Right lobe of liver (tissue), 6 donors: ENCODE data around the gene RIOK1. TPM values are rescaled to one million over a fixed set of nuclear protein-coding genes. Genes with fewer than 3 reads are reported as not detected.

Experiments used
- ATAC-seq, 4 donors: fragments of 200-7000 bp; cut with Tn5 transposase; one replicate each; pipeline ENCODE4 v1.9.1; 2020; ENCODE audit warnings: mild to moderate bottlenecking in 4 of 4, moderate library complexity in 4 of 4
- DNase-seq, 3 donors: peaks; one replicate each; pipeline ENCODE4 v3.0.0-alpha.2; 2020
- H3K27ac ChIP-seq, 3 donors: fragments of 200-600 bp; one replicate each; pipeline ENCODE4 v1.8.0; 2022
- H3K27me3 ChIP-seq, 2 donors: fragments of 200-600 bp; one replicate each; pipeline ENCODE4 v1.8.0; 2022
- H3K36me3 ChIP-seq, 4 donors: fragments of 200-600 bp; sonication (generic) in 1 of 4; one replicate each; pipeline versions ENCODE4 v1.5.1 to v1.8.0; 2017 to 2022; ENCODE audit warnings: control low read depth in 1 of 4
- H3K4me1 ChIP-seq, 4 donors: fragments of 200-600 bp; sonication (generic) in 1 of 4; one replicate each; pipeline versions ENCODE4 v1.5.1 to v1.8.0; 2017 to 2022; ENCODE audit warnings: control low read depth in 1 of 4
- H3K4me3 ChIP-seq, 3 donors: fragments of 200-600 bp; one replicate each; pipeline ENCODE4 v1.8.0; 2022
- H3K9me3 ChIP-seq, 4 donors: fragments of 200-600 bp; sonication (generic) in 1 of 4; one replicate each; pipeline versions ENCODE4 v1.5.1 to v1.8.0; 2017 to 2022; ENCODE audit warnings: control low read depth in 1 of 4
- POLR2A ChIP-seq: fragments of 450-650 bp; IDR thresholded peaks from one replicate; pipeline ENCODE4 v1.6.1; 2017; ENCODE audit warnings: antibody characterized with exemption, mild to moderate bottlenecking
- WGBS: methylation state at CpG from one replicate; pipeline ENCODE4 v1.1.6; 2018; ENCODE audit warnings: low coverage, low lambda C conversion rate; ENCODE audit not compliant: insufficient coverage; ENCODE audit errors: missing lambda C conversion rate; 5-methylcytosine and 5-hydroxymethylcytosine counted together
- intact Hi-C, 2 donors: fragments of 100-400 bp; cut with DNase I; formaldehyde crosslinking; loops; one replicate each; pipeline versions ENCODE4 v1.11.2 to v1.14.1; 2022
- total RNA-seq, 6 experiments: library from RNA; depleted of rRNA in 2 of 6; stranded (reverse); fragments of >200 nt in 2 of 6; fragmentation: NEBNext Ultra II Directional in 3 of 6; extraction: Animal tissue kit (Norgen Biotek cat#: 25700) in 3 of 6; gene quantifications; one replicate each; pipeline versions ENCODE4 v1.1.0 to v1.2.4, GENCODE V29; 2016 to 2023
- TF ChIP-seq, protein P1 (sequence below), 4 donors: fragments of 200-600 bp in 3 of 4; fragments of 450-650 bp in 1 of 4; IDR thresholded peaks; one replicate each; pipeline versions ENCODE4 v1.5.1 to v1.8.0; 2016 to 2022; ENCODE audit warnings: antibody characterized with exemption in 4 of 4, mild to moderate bottlenecking in 2 of 4
- donor health status: DM: no; HTN: yes; CAD: no.
- donor health status: DM: no; HTN: no; CAD: no.
- donor health status: DM: no; HTN: no; CAD: no.
- donor health status: DM: no; HTN: yes; CAD: no.
- donor health status: DM: no; HTN: yes; CAD: no.

Gene RIOK1
- total RNA-seq, 6 experiments from 2014 or later = 4.6 to 7.9 (median 6.7) TPM

DNA sequence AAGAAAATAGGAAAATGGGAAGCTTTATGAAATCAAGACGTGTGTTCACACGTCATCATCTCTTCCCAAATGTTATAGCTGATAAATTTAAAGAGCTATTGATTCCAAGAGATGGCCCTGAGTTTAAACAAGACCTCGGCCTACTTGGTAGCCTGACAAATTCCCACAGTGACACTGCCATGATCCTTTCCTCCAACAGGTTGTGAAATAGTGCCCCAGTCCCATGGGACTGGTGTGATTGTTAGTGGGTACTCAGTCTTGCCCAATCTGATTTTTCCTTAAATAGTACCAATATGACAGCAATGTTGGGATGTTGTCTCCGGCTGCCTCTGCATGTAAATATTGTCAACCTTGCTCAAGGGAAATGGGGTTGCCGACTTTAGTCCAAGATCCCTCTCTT, 34.5 kb downstream of the RIOK1 start:
- Histone ChIP-seq H3K27ac (no peak overlapping the region), H3K4me1 (peaks cover 0 to 22% (median 7%) of the 10 kb centered on the region in 4 donors), H3K36me3 (no peaks in the 10 kb centered on the region), H3K27me3 (no peaks in the 10 kb centered on the region), H3K4me3 (no peak overlapping the region), H3K9me3 (no peaks in the 10 kb centered on the region)
- ATAC-seq = peak; percentile 30 to 64 (median 46)
- no peak for DNase-seq
- TF ChIP-seq, protein P1, sequence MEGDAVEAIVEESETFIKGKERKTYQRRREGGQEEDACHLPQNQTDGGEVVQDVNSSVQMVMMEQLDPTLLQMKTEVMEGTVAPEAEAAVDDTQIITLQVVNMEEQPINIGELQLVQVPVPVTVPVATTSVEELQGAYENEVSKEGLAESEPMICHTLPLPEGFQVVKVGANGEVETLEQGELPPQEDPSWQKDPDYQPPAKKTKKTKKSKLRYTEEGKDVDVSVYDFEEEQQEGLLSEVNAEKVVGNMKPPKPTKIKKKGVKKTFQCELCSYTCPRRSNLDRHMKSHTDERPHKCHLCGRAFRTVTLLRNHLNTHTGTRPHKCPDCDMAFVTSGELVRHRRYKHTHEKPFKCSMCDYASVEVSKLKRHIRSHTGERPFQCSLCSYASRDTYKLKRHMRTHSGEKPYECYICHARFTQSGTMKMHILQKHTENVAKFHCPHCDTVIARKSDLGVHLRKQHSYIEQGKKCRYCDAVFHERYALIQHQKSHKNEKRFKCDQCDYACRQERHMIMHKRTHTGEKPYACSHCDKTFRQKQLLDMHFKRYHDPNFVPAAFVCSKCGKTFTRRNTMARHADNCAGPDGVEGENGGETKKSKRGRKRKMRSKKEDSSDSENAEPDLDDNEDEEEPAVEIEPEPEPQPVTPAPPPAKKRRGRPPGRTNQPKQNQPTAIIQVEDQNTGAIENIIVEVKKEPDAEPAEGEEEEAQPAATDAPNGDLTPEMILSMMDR (IDR thresholded peaks at IDR 0.05) = no peak
- no peak for TF ChIP-seq POLR2A
- intact Hi-C loops = loop anchor here in 1 of 2 donors (10.0 kb wide), 1 partner anchor 191 kb away; no protein-coding TSS in a partner anchor
- WGBS = 43% methylated on average over 5 of the region's 5 CpGs

DNA sequence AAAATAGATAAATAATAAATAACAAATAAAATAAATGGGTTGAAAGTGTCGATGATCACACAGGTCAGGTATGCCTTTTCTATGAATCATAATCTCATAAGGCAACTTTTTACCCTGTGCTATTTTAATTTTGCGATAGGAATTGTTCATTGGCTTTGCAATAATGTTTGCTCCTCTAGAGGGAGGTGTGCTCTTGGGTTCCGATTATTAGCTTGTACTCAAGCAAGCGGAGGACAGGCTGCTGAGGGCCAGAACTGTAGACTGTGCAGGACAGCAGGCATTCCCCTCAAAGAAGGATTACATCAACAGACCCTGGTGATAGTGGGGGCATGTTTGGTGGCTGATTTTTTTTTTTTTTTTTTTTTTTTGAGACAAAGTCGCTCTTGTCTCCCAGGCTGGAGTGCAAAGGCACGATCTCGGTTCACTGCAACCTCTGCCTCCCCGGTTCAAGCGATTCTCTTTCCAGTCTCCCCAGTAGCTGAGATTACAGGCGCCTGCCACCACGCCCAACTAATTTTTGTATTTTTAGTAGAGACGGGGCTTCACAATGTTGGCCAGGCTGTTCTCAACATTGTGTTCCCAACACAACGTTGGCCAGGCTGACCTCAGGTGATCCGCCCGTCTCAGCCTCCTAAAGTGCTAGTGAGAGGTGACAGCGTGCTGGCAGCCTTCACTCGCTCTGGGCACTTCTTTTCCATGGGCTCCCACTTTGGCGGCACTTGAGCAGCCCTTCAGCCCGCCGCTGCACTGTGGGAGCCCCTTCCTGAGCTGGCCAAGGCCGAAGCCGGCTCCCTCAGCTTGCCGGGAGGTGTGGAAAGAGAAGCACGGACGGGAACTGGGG, 35.6 kb downstream of the RIOK1 start:
- TF ChIP-seq POLR2A = no peak
- TF ChIP-seq, protein P1 (IDR thresholded peaks at IDR 0.05) = peak; percentile 52 to 61 (median 60)
- H3K36me3 ChIP-seq = no peaks in the 10 kb centered on the region
- H3K4me3 ChIP-seq = no peak overlapping the region
- no peaks in the 10 kb centered on the region for H3K9me3 ChIP-seq
- no peak for DNase-seq
- no peak overlapping the region for H3K27ac ChIP-seq
- WGBS = 75% methylated on average over 14 of the region's 25 CpGs
- intact Hi-C loops = loop anchor here in 1 of 2 donors (10.0 kb wide), 1 partner anchor 190 kb away; no protein-coding TSS in a partner anchor
- H3K4me1 ChIP-seq = peaks cover 0 to 11% (median 2%) of the 10 kb centered on the region in 4 donors
- peak; percentile 90 to 98 (median 93) for ATAC-seq
- H3K27me3 ChIP-seq = no peaks in the 10 kb centered on the region

DNA sequence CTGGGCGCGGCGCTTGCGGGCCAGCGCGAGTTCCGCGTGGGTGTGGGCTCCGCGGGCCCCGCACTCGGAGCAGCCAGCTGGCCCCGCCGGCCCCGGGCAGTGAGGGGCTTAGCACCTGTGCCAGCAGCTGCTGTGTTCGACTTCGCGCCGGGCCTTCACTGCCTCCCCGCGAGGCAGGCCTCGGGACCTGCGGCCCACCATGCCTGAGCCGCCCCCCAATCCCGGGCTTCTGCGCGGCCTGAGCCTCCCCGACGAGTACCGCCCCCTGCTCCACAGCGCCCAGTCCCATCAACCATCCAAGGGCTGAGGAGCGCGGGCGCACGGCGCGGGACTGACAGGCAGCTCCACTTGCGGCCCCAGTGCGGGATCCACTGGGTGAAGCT, 36.2 kb downstream of the RIOK1 start:
- Histone ChIP-seq H3K4me1 (peaks cover 0 to 6% (median 0%) of the 10 kb centered on the region in 4 donors), H3K9me3 (no peaks in the 10 kb centered on the region), H3K27me3 (no peaks in the 10 kb centered on the region), H3K27ac (no peak overlapping the region), H3K36me3 (no peaks in the 10 kb centered on the region), H3K4me3 (no peak overlapping the region)
- ATAC-seq = no peak
- DNase-seq = no peak
- WGBS = 97% methylated on average over 11 of the region's 39 CpGs
- TF ChIP-seq POLR2A = no peak
- TF ChIP-seq, protein P1 (IDR thresholded peaks at IDR 0.05) = no peak
- intact Hi-C loops = loop anchor here in 1 of 2 donors (10.0 kb wide), 1 partner anchor 189 kb away; no protein-coding TSS in a partner anchor

DNA sequence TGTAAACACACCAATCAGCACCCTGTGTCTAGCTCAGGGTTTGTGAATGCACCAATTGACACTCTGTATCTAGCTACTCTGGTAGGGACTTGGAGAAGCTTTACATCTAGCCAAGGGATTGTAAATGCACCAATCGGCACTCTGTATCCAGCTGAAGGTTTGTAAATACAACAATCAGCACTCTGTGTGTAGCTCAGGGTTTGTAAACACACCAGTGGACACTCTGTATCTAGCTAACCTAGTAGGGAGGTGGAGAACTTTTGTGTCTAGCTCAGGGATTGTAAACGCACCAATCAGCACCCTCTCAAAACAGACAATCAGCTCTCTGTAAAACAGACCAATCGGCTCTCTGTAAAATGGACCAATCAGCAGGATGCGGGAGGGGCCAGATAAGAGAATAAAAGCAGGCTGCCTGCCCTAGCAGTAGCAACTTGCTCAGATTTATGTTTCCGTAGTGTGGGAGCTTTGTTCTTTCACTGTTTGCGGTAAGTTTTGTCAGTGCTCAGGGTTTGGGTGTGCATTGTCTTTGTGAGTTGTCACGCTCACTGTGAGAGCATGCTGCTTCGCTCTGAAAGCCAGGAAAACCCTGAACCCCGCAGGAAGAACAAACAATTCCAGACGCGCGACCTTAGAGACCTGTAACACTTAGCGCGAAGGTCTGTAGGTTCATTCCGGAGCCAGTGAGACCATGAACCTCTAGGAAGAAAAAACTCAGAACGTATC, 37.0 kb downstream of the RIOK1 start:
- TF ChIP-seq POLR2A = no peak
- TF ChIP-seq, protein P1 (IDR thresholded peaks at IDR 0.05) = no peak
- 83% methylated on average over 15 of the region's 16 CpGs for WGBS
- H3K9me3 ChIP-seq = no peaks in the 10 kb centered on the region
- no peak for DNase-seq
- peaks cover 0 to 6% (median 0%) of the 10 kb centered on the region in 4 donors for H3K4me1 ChIP-seq
- no peaks in the 10 kb centered on the region for H3K27me3 ChIP-seq
- ATAC-seq = no peak
- no peak overlapping the region for H3K4me3 ChIP-seq
- H3K27ac ChIP-seq = no peak overlapping the region
- no peaks in the 10 kb centered on the region for H3K36me3 ChIP-seq
- intact Hi-C loops = loop anchor here in 1 of 2 donors (10.0 kb wide), 1 partner anchor 188 kb away; no protein-coding TSS in a partner anchor
